ENCODE results near the gene NR5A2.

GRCh38 chr1:200179781-200180160 is 152.3 kb downstream of the NR5A2 start:
- TF ChIP-seq FOXK2 (IDR thresholded peaks at IDR 0.05) (no peak), CTBP1 (IDR thresholded peaks at IDR 0.05; ENCODE audit: borderline replicate concordance) (no peak), BHLHE40 (IDR thresholded peaks at IDR 0.05; ENCODE audit: borderline replicate concordance) (no peak), ELF4 (IDR thresholded peaks at IDR 0.05) (no peak), L3MBTL2 (conservative IDR thresholded peaks at IDR 0.05) (no peak), LEF1 (IDR thresholded peaks at IDR 0.05; ENCODE audit: borderline replicate concordance) (no peak), SP1 (IDR thresholded peaks at IDR 0.05) (no peak), NFRKB (IDR thresholded peaks at IDR 0.05) (no peak), FOXM1 (IDR thresholded peaks at IDR 0.05; ENCODE audit: borderline replicate concordance) (no peak)

Data from HEK293T (cell line).